Measurements from ENCODE around the gene ACSF3. TPM values are rescaled to one million over a fixed set of nuclear protein-coding genes. Genes with fewer than 3 reads are reported as not detected.

Gene ACSF3
- total RNA-seq, 2 experiments from 2014 or later, result 112 to 143 TPM

DNA sequence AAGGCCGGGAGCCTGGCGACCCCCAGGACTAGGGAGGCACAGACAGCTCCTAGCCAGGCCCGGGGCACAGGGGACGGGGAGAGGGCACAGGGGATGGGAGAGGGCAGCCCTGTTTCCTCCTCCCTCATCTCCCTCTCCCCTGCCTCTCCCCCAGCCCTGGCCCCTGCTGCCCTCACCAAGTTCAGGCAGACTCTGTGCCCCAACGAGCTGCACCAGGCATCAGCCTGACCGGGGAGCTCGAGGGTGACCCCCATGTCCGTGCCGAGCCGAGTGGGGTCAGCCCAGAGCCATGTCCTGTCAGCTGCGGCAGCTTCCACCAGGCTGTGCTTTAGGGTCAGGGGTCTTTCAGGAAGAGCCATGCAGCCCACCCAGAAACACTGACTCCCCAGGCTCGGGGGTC, 83.8 kb downstream of the ACSF3 start:
- no peaks in the 10 kb centered on the region for H4K20me1 ChIP-seq (ENCODE audit: insufficient read depth, low read length)
- no peaks in the 10 kb centered on the region for H3K9me3 ChIP-seq (ENCODE audit: low read length)
- no TSS peak for BruUV-seq (replicated peaks)
- no peaks in the 10 kb centered on the region for H3K9me2 ChIP-seq (ENCODE audit: insufficient read depth, low read length)
- intact Hi-C loops (cut with micrococcal nuclease; ENCODE audit: unreplicated experiment), result no loop called here
- POLR2A ChIA-PET, result no interaction called here
- H3K4me2 ChIP-seq (ENCODE audit: low read length), result no peak overlapping the region
- CTCF ChIA-PET (ENCODE audit: unreplicated experiment), result no interaction called here
- TF ChIP-seq, protein P1, sequence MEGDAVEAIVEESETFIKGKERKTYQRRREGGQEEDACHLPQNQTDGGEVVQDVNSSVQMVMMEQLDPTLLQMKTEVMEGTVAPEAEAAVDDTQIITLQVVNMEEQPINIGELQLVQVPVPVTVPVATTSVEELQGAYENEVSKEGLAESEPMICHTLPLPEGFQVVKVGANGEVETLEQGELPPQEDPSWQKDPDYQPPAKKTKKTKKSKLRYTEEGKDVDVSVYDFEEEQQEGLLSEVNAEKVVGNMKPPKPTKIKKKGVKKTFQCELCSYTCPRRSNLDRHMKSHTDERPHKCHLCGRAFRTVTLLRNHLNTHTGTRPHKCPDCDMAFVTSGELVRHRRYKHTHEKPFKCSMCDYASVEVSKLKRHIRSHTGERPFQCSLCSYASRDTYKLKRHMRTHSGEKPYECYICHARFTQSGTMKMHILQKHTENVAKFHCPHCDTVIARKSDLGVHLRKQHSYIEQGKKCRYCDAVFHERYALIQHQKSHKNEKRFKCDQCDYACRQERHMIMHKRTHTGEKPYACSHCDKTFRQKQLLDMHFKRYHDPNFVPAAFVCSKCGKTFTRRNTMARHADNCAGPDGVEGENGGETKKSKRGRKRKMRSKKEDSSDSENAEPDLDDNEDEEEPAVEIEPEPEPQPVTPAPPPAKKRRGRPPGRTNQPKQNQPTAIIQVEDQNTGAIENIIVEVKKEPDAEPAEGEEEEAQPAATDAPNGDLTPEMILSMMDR (conservative IDR thresholded peaks at IDR 0.05; ENCODE audit: low read length), result no peak
- no peak for TF ChIP-seq EZH2phosphoT487 (IDR thresholded peaks at IDR 0.05; ENCODE audit: borderline replicate concordance, low read depth, low read length)
- H3K79me2 ChIP-seq (ENCODE audit: insufficient read depth, low read depth, low read length), result no peaks in the 10 kb centered on the region
- H3K36me3 ChIP-seq (ENCODE audit: insufficient read depth, low read length), result no peaks in the 10 kb centered on the region
- no peak overlapping the region for H3K4me3 ChIP-seq (ENCODE audit: low read depth, low read length, poor library complexity, severe bottlenecking)
- H2AFZ ChIP-seq (ENCODE audit: low read length), result no peak overlapping the region
- no peaks in the 10 kb centered on the region for H3K4me1 ChIP-seq (ENCODE audit: insufficient read depth, low read length, poor library complexity, severe bottlenecking)
- no peak overlapping the region for H3K27ac ChIP-seq (ENCODE audit: low read depth, low read length, poor library complexity, severe bottlenecking)
- DNase-seq (ENCODE audit: low spot score), result no peak

DNA sequence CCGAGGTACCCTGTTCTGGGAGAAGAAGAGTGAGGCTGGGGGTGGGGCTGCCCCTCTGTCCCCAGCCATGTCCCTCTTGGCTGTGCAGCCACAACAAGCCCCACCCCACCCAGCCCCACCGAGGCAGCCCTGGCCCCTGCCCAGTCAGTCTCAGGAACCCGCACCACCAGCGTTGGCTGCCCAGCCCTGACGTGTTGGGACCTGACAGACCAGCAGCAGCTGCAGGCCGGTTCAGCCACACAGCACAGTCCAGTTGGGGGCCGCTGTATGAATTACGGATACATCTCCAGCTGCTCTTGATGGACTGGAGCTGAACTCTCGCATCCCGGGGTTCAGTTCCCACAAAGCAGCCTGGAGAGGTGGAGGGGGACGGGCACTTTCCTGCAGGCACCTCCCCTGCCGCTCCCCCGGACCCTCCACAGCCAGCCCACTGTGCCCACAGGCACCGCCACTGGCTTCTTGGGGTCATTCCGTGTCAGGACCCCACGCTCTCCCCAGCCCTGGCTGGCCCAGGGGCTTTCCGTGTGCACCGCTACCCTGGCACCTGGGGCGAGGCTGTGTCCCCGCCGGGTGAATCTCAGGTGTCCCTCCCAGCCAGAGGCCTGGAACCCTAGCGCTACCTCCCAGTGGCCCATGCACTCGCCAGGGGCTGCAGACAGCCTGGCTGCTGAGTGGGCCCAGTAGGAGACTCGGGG, 84.9 kb downstream of the ACSF3 start:
- intact Hi-C loops (cut with micrococcal nuclease; ENCODE audit: unreplicated experiment), result no loop called here

DNA sequence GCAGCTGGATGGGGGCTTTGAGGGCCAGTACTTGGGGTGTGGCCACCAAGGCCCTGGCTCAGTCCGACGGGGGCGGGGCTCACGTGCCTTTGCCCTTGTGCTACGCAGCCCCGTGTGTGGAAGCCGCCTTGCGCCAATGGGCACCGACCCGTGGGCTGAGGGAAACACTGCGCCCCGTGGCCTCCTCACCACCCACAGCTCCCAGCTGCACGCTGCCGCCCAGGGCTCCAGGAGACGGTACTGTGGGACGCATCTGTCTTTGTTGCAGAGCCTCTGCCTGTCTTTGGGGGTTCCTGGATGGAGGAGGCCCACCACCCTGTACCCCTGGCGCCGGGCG, 85.5 kb downstream of the ACSF3 start:
- Histone ChIP-seq H3K9me2 (ENCODE audit: insufficient read depth, low read length) (no peaks in the 10 kb centered on the region), H3K27ac (ENCODE audit: low read depth, low read length, poor library complexity, severe bottlenecking) (no peak overlapping the region), H4K20me1 (ENCODE audit: insufficient read depth, low read length) (no peaks in the 10 kb centered on the region), H3K4me2 (ENCODE audit: low read length) (no peak overlapping the region), H2AFZ (ENCODE audit: low read length) (no peak overlapping the region), H3K79me2 (ENCODE audit: insufficient read depth, low read depth, low read length) (no peaks in the 10 kb centered on the region), H3K36me3 (ENCODE audit: insufficient read depth, low read length) (no peaks in the 10 kb centered on the region), H3K4me1 (ENCODE audit: insufficient read depth, low read length, poor library complexity, severe bottlenecking) (no peaks in the 10 kb centered on the region), H3K4me3 (ENCODE audit: low read depth, low read length, poor library complexity, severe bottlenecking) (no peak overlapping the region), H3K9me3 (ENCODE audit: low read length) (no peaks in the 10 kb centered on the region)
- CTCF ChIA-PET (ENCODE audit: unreplicated experiment), result no interaction called here
- DNase-seq (ENCODE audit: low spot score), result no peak
- no peak for TF ChIP-seq EZH2phosphoT487 (IDR thresholded peaks at IDR 0.05; ENCODE audit: borderline replicate concordance, low read depth, low read length)
- intact Hi-C loops (cut with micrococcal nuclease; ENCODE audit: unreplicated experiment), result no loop called here
- no TSS peak for BruUV-seq (replicated peaks)
- POLR2A ChIA-PET, result no interaction called here

More for the DNA sequence above, 84.9 kb downstream of the ACSF3 start:
- Histone ChIP-seq H3K4me1 (ENCODE audit: insufficient read depth, low read length, poor library complexity, severe bottlenecking) (no peaks in the 10 kb centered on the region), H3K36me3 (ENCODE audit: insufficient read depth, low read length) (no peaks in the 10 kb centered on the region), H3K4me3 (ENCODE audit: low read depth, low read length, poor library complexity, severe bottlenecking) (no peak overlapping the region), H3K79me2 (ENCODE audit: insufficient read depth, low read depth, low read length) (no peaks in the 10 kb centered on the region), H3K9me3 (ENCODE audit: low read length) (no peaks in the 10 kb centered on the region), H3K9me2 (ENCODE audit: insufficient read depth, low read length) (no peaks in the 10 kb centered on the region), H3K4me2 (ENCODE audit: low read length) (no peak overlapping the region), H3K27ac (ENCODE audit: low read depth, low read length, poor library complexity, severe bottlenecking) (no peak overlapping the region), H2AFZ (ENCODE audit: low read length) (no peak overlapping the region), H4K20me1 (ENCODE audit: insufficient read depth, low read length) (no peaks in the 10 kb centered on the region)
- ChIA-PET POLR2A (no interaction called here), CTCF (ENCODE audit: unreplicated experiment) (no interaction called here)
- no TSS peak for BruUV-seq (replicated peaks)
- no peak for TF ChIP-seq EZH2phosphoT487 (IDR thresholded peaks at IDR 0.05; ENCODE audit: borderline replicate concordance, low read depth, low read length)
- TF ChIP-seq, protein P1 (conservative IDR thresholded peaks at IDR 0.05; ENCODE audit: low read length), result no peak
- DNase-seq (ENCODE audit: low spot score), result no peak
